ENCODE measurements around the gene SLC2A10.

Gene SLC2A10

DNA sequence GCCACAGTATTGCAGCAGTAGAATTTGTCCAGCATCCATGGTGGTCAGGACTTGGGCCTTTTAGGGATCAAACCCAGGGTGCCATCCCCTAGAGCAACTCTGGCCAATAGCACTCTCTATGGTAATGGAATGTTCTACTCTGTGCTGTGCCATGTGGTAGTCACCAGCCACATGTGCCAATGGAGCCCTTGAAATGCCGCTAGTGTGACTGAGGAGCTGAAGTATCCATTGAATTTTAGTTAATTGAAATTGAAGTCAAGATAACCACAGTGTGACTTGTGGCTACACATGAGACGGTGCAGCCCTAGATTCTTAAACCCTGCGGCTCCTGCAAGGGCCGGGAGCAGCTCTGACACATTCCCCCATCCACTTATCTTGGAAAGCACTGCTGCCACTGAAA, 54.6 kb downstream of the SLC2A10 start:
- Histone ChIP-seq H3K9ac (ENCODE audit: low read depth in 1 of 2, low read length in 2 of 2) (no peak overlapping the region), H3K9me3 (ENCODE audit: control insufficient read depth in 2 of 2, low read length in 2 of 2) (no peaks in the 10 kb centered on the region), H3K36me3 (ENCODE audit: control insufficient read depth in 2 of 2, insufficient read depth in 2 of 2, low read length in 2 of 2) (no peaks in the 10 kb centered on the region), H3K4me1 (ENCODE audit: control insufficient read depth in 2 of 2, insufficient read depth in 2 of 2, low read length in 2 of 2) (no peaks in the 10 kb centered on the region), H3K4me3 (ENCODE audit: low read length in 2 of 2) (no peak overlapping the region), H3K27me3 (ENCODE audit: control insufficient read depth in 2 of 2, insufficient read depth in 2 of 2, low read length in 2 of 2) (no peaks in the 10 kb centered on the region), H3K27ac (ENCODE audit: low read depth in 2 of 2, low read length in 2 of 2) (no peak overlapping the region)

GRCh38 chr20:46765506-46766120, 56.2 kb downstream of the SLC2A10 start:
- no peak overlapping the region for H3K27ac ChIP-seq (ENCODE audit: low read depth in 2 of 2, low read length in 2 of 2)
- H3K4me3 ChIP-seq (ENCODE audit: low read length in 2 of 2) = no peak overlapping the region
- H3K4me1 ChIP-seq (ENCODE audit: control insufficient read depth in 2 of 2, insufficient read depth in 2 of 2, low read length in 2 of 2) = no peaks in the 10 kb centered on the region
- no peaks in the 10 kb centered on the region for H3K9me3 ChIP-seq (ENCODE audit: control insufficient read depth in 2 of 2, low read length in 2 of 2)
- no peak overlapping the region for H3K9ac ChIP-seq (ENCODE audit: low read depth in 1 of 2, low read length in 2 of 2)
- H3K27me3 ChIP-seq (ENCODE audit: control insufficient read depth in 2 of 2, insufficient read depth in 2 of 2, low read length in 2 of 2) = peaks cover 0 to under 1% of the 10 kb centered on the region in 2 donors
- H3K36me3 ChIP-seq (ENCODE audit: control insufficient read depth in 2 of 2, insufficient read depth in 2 of 2, low read length in 2 of 2) = no peaks in the 10 kb centered on the region

GRCh38 chr20:46767127-46767761, 57.8 kb downstream of the SLC2A10 start:
- no peak overlapping the region for H3K9ac ChIP-seq (ENCODE audit: low read depth in 1 of 2, low read length in 2 of 2)
- H3K27ac ChIP-seq (ENCODE audit: low read depth in 2 of 2, low read length in 2 of 2) = no peak overlapping the region
- H3K27me3 ChIP-seq (ENCODE audit: control insufficient read depth in 2 of 2, insufficient read depth in 2 of 2, low read length in 2 of 2) = peaks cover 0 to 2% of the 10 kb centered on the region in 2 donors
- no peaks in the 10 kb centered on the region for H3K9me3 ChIP-seq (ENCODE audit: control insufficient read depth in 2 of 2, low read length in 2 of 2)
- H3K4me3 ChIP-seq (ENCODE audit: low read length in 2 of 2) = no peak overlapping the region
- no peaks in the 10 kb centered on the region for H3K36me3 ChIP-seq (ENCODE audit: control insufficient read depth in 2 of 2, insufficient read depth in 2 of 2, low read length in 2 of 2)
- no peaks in the 10 kb centered on the region for H3K4me1 ChIP-seq (ENCODE audit: control insufficient read depth in 2 of 2, insufficient read depth in 2 of 2, low read length in 2 of 2)

GRCh38 chr20:46770330-46771194, 61.1 kb downstream of the SLC2A10 start:
- Histone ChIP-seq H3K36me3 (ENCODE audit: control insufficient read depth in 2 of 2, insufficient read depth in 2 of 2, low read length in 2 of 2) (no peaks in the 10 kb centered on the region), H3K27me3 (ENCODE audit: control insufficient read depth in 2 of 2, insufficient read depth in 2 of 2, low read length in 2 of 2) (peaks cover 0 to 2% of the 10 kb centered on the region in 2 donors), H3K4me3 (ENCODE audit: low read length in 2 of 2) (no peak overlapping the region), H3K27ac (ENCODE audit: low read depth in 2 of 2, low read length in 2 of 2) (no peak overlapping the region), H3K9me3 (ENCODE audit: control insufficient read depth in 2 of 2, low read length in 2 of 2) (no peaks in the 10 kb centered on the region), H3K9ac (ENCODE audit: low read depth in 1 of 2, low read length in 2 of 2) (no peak overlapping the region), H3K4me1 (ENCODE audit: control insufficient read depth in 2 of 2, insufficient read depth in 2 of 2, low read length in 2 of 2) (no peaks in the 10 kb centered on the region)

DNA sequence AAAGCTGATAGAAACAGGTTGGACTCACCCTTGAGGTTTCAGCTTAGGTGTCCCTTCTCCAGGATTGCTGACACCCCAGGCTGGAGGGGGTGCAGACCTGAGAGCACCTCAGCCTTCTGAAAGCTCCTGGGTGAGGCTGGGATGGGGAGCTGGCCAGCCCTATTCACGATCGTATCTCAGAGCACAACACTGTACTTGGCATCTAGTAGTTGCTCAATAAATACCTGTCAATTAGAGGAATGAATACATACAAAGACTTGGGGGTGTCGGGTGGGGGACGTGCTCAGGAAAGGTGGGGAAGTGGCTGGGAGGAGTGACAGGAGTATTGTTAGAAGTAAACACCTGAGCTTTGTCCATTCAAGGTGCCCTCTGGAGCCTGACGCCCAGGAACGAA, 61.7 kb downstream of the SLC2A10 start:
- Histone ChIP-seq H3K27me3 (ENCODE audit: control insufficient read depth in 2 of 2, insufficient read depth in 2 of 2, low read length in 2 of 2) (peaks cover 0 to 2% of the 10 kb centered on the region in 2 donors), H3K9me3 (ENCODE audit: control insufficient read depth in 2 of 2, low read length in 2 of 2) (no peaks in the 10 kb centered on the region), H3K4me3 (ENCODE audit: low read length in 2 of 2) (no peak overlapping the region), H3K4me1 (ENCODE audit: control insufficient read depth in 2 of 2, insufficient read depth in 2 of 2, low read length in 2 of 2) (no peaks in the 10 kb centered on the region), H3K27ac (ENCODE audit: low read depth in 2 of 2, low read length in 2 of 2) (no peak overlapping the region), H3K9ac (ENCODE audit: low read depth in 1 of 2, low read length in 2 of 2) (no peak overlapping the region), H3K36me3 (ENCODE audit: control insufficient read depth in 2 of 2, insufficient read depth in 2 of 2, low read length in 2 of 2) (no peaks in the 10 kb centered on the region)

DNA sequence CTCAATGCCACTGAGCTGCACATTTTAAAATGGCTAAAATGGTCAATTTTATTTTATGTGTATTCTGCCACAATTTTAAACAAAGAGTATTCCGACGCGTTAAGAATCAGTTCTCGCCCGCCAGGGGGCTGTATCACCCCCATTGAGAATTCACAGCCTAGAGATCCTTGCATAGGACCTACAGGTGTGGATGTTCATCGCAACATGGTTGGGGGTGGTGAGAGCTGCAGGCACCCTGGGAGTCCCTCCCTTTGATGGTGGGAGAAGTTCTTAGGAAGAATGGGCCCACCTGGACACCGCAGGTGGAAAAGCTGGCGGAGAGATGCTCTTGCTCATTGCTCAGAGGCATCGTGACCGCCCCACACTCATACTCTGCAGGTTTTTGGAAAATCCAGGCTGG, 63.5 kb downstream of the SLC2A10 start:
- Histone ChIP-seq H3K36me3 (ENCODE audit: control insufficient read depth in 2 of 2, insufficient read depth in 2 of 2, low read length in 2 of 2) (no peaks in the 10 kb centered on the region), H3K9ac (ENCODE audit: low read depth in 1 of 2, low read length in 2 of 2) (no peak overlapping the region), H3K4me1 (ENCODE audit: control insufficient read depth in 2 of 2, insufficient read depth in 2 of 2, low read length in 2 of 2) (no peaks in the 10 kb centered on the region), H3K4me3 (ENCODE audit: low read length in 2 of 2) (no peak overlapping the region), H3K27ac (ENCODE audit: low read depth in 2 of 2, low read length in 2 of 2) (no peak overlapping the region), H3K27me3 (ENCODE audit: control insufficient read depth in 2 of 2, insufficient read depth in 2 of 2, low read length in 2 of 2) (peaks cover 0 to 6% of the 10 kb centered on the region in 2 donors), H3K9me3 (ENCODE audit: control insufficient read depth in 2 of 2, low read length in 2 of 2) (no peaks in the 10 kb centered on the region)

DNA sequence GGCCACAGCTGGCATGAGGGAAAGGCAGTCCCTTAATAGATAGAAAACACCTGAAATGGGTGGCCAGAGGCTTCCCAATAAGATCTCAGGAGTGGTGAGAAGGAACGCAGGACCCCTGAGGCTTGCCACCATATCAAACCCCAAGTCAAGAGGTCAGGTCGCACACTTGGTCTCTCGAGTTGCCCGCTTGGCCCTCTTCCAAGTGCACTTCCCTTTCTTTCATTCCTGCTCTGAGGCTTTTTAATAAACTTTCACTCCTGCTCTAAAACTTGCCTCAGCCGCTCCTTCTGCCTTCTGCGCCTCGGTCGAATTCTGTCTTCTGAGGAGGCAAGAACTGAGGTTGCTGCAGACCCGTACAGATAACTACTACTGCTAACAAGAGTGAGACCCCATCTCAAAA, 64.2 kb downstream of the SLC2A10 start:
- H3K4me3 ChIP-seq (ENCODE audit: low read length in 2 of 2) = no peak overlapping the region
- no peaks in the 10 kb centered on the region for H3K4me1 ChIP-seq (ENCODE audit: control insufficient read depth in 2 of 2, insufficient read depth in 2 of 2, low read length in 2 of 2)
- no peaks in the 10 kb centered on the region for H3K9me3 ChIP-seq (ENCODE audit: control insufficient read depth in 2 of 2, low read length in 2 of 2)
- no peak overlapping the region for H3K27ac ChIP-seq (ENCODE audit: low read depth in 2 of 2, low read length in 2 of 2)
- H3K9ac ChIP-seq (ENCODE audit: low read depth in 1 of 2, low read length in 2 of 2) = no peak overlapping the region
- H3K36me3 ChIP-seq (ENCODE audit: control insufficient read depth in 2 of 2, insufficient read depth in 2 of 2, low read length in 2 of 2) = no peaks in the 10 kb centered on the region
- H3K27me3 ChIP-seq (ENCODE audit: control insufficient read depth in 2 of 2, insufficient read depth in 2 of 2, low read length in 2 of 2) = peaks cover 0 to 6% of the 10 kb centered on the region in 2 donors

DNA sequence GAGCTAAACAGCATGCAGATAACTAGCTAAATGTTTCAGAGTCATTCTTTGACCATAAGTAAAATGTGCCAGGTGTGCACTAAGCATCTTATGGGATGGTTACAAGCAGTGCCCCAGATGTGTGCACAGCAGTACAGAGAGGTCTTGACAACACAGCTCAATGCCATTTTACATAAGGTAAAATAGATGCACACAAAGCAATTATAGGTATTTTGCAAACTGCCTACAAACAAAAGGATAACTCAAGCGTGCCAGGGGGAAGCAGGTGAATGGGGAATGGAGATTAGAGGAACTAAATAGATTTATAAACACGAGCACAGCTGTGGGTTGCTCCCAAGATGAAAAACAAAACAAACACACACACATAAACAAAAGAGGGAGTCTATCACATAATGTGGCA, 64.8 kb downstream of the SLC2A10 start:
- no peak overlapping the region for H3K27ac ChIP-seq (ENCODE audit: low read depth in 2 of 2, low read length in 2 of 2)

DNA sequence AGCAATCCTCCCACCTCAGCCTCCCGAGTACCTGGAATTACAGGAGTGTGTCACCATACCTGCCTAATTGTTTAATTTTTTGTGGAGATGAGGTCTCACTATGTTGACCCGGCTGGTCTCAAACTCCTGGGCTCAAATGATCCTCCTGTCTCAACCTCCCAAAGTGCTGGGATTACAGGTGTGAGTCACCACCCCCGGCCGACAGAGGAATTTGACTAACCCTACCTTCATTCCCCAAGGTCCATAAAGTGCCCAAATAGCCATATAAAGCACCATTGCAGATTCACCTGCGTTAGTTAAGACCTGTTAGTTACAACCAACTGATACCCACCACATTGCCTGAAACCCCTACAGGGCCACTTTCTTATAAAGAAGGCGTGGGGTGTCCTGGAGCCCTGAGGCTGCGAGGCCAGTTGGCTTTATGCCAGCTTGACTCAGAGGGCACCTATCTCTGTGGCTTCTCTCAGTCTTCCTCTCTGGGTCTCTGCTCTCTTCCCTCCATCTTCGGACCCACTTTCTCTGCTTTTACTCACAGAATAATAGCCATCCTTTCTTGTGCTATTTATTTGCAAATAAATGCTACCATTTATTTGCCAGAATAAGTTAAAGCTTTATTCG, 65.6 kb downstream of the SLC2A10 start:
- H3K9ac ChIP-seq (ENCODE audit: low read depth in 1 of 2, low read length in 2 of 2) = no peak overlapping the region
- no peak overlapping the region for H3K4me3 ChIP-seq (ENCODE audit: low read length in 2 of 2)
- peaks cover 0 to 6% of the 10 kb centered on the region in 2 donors for H3K27me3 ChIP-seq (ENCODE audit: control insufficient read depth in 2 of 2, insufficient read depth in 2 of 2, low read length in 2 of 2)
- H3K4me1 ChIP-seq (ENCODE audit: control insufficient read depth in 2 of 2, insufficient read depth in 2 of 2, low read length in 2 of 2) = no peaks in the 10 kb centered on the region
- no peaks in the 10 kb centered on the region for H3K36me3 ChIP-seq (ENCODE audit: control insufficient read depth in 2 of 2, insufficient read depth in 2 of 2, low read length in 2 of 2)
- H3K9me3 ChIP-seq (ENCODE audit: control insufficient read depth in 2 of 2, low read length in 2 of 2) = no peaks in the 10 kb centered on the region
- no peak overlapping the region for H3K27ac ChIP-seq (ENCODE audit: low read depth in 2 of 2, low read length in 2 of 2)

More for the DNA sequence above, 64.8 kb downstream of the SLC2A10 start:
- no peaks in the 10 kb centered on the region for H3K4me1 ChIP-seq (ENCODE audit: control insufficient read depth in 2 of 2, insufficient read depth in 2 of 2, low read length in 2 of 2)
- H3K4me3 ChIP-seq (ENCODE audit: low read length in 2 of 2) = no peak overlapping the region
- peaks cover 0 to 6% of the 10 kb centered on the region in 2 donors for H3K27me3 ChIP-seq (ENCODE audit: control insufficient read depth in 2 of 2, insufficient read depth in 2 of 2, low read length in 2 of 2)
- H3K9ac ChIP-seq (ENCODE audit: low read depth in 1 of 2, low read length in 2 of 2) = no peak overlapping the region
- no peaks in the 10 kb centered on the region for H3K36me3 ChIP-seq (ENCODE audit: control insufficient read depth in 2 of 2, insufficient read depth in 2 of 2, low read length in 2 of 2)
- H3K9me3 ChIP-seq (ENCODE audit: control insufficient read depth in 2 of 2, low read length in 2 of 2) = no peaks in the 10 kb centered on the region

GRCh38 chr20:46775806-46776205, 66.4 kb downstream of the SLC2A10 start:
- Histone ChIP-seq H3K27me3 (ENCODE audit: control insufficient read depth in 2 of 2, insufficient read depth in 2 of 2, low read length in 2 of 2) (peaks cover 0 to 4% of the 10 kb centered on the region in 2 donors), H3K4me1 (ENCODE audit: control insufficient read depth in 2 of 2, insufficient read depth in 2 of 2, low read length in 2 of 2) (no peaks in the 10 kb centered on the region), H3K36me3 (ENCODE audit: control insufficient read depth in 2 of 2, insufficient read depth in 2 of 2, low read length in 2 of 2) (no peaks in the 10 kb centered on the region), H3K27ac (ENCODE audit: low read depth in 2 of 2, low read length in 2 of 2) (no peak overlapping the region), H3K9me3 (ENCODE audit: control insufficient read depth in 2 of 2, low read length in 2 of 2) (no peaks in the 10 kb centered on the region), H3K9ac (ENCODE audit: low read depth in 1 of 2, low read length in 2 of 2) (no peak overlapping the region), H3K4me3 (ENCODE audit: low read length in 2 of 2) (no peak overlapping the region)
